Measurements from ENCODE around the gene BMPER.

DNA sequence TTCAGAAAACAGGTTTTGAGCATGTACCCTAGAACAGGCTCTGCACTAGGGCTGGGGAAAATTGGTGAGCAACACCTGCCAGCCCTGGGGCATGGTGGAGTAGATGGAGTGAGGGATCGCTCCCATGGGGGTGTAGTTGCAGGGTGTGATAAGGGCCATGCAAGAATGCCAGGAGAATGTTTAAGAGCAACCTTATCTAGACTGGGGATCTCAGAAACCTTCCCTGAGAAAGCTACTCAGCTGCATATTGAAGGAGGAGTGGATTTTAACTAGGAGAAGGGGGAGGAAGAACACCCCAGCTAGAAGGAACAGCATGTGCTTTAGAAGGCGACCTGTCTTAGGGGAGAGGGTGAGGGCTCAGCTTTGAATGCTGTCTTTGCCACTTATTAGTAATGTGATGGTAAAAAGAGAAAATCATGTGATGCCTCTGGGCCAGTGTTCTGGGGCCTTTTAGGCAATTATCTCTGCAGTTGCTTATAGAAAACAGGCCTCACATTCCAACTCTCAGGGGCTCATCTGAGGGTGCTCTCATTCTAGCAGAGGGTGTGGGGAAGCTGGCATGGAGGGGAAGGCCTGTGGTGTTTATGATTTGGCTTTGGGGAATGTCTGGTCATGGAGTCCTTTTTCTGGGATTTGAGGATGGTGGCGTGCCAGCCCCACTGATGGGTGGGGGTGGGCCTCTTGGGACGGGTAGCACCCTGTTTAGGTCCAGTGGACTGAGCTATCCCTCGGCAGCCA is 225.4 kb downstream of the BMPER start:
- TF ChIP-seq, protein P1, sequence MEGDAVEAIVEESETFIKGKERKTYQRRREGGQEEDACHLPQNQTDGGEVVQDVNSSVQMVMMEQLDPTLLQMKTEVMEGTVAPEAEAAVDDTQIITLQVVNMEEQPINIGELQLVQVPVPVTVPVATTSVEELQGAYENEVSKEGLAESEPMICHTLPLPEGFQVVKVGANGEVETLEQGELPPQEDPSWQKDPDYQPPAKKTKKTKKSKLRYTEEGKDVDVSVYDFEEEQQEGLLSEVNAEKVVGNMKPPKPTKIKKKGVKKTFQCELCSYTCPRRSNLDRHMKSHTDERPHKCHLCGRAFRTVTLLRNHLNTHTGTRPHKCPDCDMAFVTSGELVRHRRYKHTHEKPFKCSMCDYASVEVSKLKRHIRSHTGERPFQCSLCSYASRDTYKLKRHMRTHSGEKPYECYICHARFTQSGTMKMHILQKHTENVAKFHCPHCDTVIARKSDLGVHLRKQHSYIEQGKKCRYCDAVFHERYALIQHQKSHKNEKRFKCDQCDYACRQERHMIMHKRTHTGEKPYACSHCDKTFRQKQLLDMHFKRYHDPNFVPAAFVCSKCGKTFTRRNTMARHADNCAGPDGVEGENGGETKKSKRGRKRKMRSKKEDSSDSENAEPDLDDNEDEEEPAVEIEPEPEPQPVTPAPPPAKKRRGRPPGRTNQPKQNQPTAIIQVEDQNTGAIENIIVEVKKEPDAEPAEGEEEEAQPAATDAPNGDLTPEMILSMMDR (IDR thresholded peaks at IDR 0.05), result no peak
- no peak for TF ChIP-seq POLR2A (IDR thresholded peaks at IDR 0.05)
- TF ChIP-seq POLR2AphosphoS5 (IDR thresholded peaks at IDR 0.05), result no peak
- TF ChIP-seq EP300 (IDR thresholded peaks at IDR 0.05), result no peak

Data from stomach (tissue), 4 donors.